NK-92 treated with Interleukin-12 subunit alpha and Interleukin-12 subunit beta, amount 100 ng/mL, for 24 hours (cell line): Measurements from ENCODE around the gene SULT1B1.

Source experiments
- DNase-seq: peaks from one replicate; lab custom pipeline; 2025; lab: John Stamatoyannopoulos, UW

SULT1B1 gene

GRCh38 chr4:69749771-69750170 is 10.6 kb downstream of the SULT1B1 start:
- DNase-seq = no peak

- no peak for DNase-seq
Observed at GRCh38 chr4:69748173-69748572, 12.2 kb downstream of the SULT1B1 start.

- DNase-seq = no peak
Observed at GRCh38 chr4:69744157-69744478, 16.3 kb downstream of the SULT1B1 start.

GRCh38 chr4:69743476-69744156 is 16.8 kb downstream of the SULT1B1 start:
- DNase-seq = no peak

- no peak for DNase-seq
Observed at GRCh38 chr4:69742596-69742995, 17.8 kb downstream of the SULT1B1 start.

DNA sequence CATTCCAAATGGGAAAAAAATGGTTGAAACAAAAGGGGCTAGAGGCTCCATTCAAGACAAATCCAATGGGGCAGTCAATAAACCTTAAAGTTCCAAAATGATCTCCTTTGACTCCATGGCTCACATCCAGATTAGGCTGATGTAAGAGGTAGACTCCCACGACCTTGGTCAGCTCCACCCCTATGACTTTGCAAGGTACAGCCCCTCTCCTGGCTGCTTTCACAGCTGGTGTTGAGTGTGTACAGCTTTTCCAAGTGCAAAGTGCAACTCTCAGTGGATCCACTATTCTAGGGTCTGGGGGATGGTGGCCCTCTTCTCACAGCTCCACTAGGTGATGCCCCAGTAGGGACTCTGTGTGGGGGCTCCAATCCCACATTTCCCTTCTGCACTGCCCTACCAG is 21.5 kb downstream of the SULT1B1 start:
- DNase-seq = no peak

DNA sequence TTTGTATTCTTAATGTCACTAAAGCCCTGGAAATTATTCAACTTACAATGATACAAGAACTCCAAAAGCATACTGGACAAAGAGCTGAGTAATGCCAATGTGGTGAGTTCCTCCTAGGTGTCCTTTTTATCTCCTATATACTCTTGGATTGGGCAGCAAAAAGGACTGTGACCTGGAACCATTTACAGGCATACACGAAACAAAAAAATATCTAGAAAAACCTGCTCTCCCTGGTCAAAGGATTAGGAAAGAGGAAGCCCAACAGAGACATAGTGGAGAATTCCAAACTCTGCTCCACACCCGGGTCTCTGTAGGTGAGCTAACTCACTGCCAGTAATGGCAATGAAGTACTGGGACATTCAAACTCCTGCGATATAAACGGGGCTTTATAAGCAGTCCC is 25.3 kb downstream of the SULT1B1 start:
- DNase-seq = no peak

- DNase-seq = no peak
Observed at GRCh38 chr4:69731847-69732246, 28.6 kb downstream of the SULT1B1 start.

- DNase-seq = no peak
Observed at GRCh38 chr4:69731241-69731640, 29.2 kb downstream of the SULT1B1 start.

DNA sequence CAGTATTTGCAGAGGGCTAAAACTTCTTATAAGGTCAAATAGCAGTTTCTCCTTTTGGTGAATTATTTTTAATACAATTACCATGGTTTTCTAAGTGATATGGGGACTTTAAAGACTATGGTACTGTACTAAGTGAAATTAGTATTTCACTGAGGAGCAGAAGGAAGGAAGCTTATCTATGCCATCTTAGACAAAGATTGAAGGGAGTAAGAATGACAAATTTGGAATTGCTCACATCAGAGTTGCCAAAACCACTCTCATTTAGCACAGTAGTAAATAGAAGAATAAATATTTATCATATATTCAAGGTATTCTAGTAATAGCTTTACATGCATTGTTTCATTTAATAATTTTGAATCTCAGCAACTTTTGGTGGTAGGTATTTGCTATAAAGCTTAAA is 30.4 kb downstream of the SULT1B1 start:
- no peak for DNase-seq

- no peak for DNase-seq
Observed at GRCh38 chr4:69727926-69728325, 32.5 kb downstream of the SULT1B1 start.

DNA sequence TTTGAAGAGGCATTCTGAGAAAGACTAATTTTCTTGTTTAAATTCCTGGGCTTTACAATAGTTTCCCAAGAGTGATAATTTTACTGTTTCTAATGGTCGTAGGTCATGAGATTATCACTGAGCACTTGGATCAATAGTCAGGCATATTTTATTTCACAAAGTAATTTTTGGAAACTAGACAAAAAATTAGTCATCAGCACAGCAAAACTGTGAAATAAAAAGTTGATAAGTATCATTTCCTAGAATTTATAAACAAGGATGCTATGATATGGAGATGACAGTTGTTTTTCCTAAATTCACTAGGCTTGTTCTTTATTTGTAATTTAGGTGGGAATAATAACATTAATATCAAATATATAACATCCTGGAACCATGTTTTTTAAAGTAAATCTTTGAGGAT is 33.0 kb downstream of the SULT1B1 start:
- no peak for DNase-seq

GRCh38 chr4:69726971-69727370 is 33.4 kb downstream of the SULT1B1 start:
- no peak for DNase-seq

- no peak for DNase-seq
Observed at GRCh38 chr4:69718396-69719271, 41.8 kb downstream of the SULT1B1 start.

GRCh38 chr4:69717778-69718177 is 42.6 kb downstream of the SULT1B1 start:
- DNase-seq = no peak

DNA sequence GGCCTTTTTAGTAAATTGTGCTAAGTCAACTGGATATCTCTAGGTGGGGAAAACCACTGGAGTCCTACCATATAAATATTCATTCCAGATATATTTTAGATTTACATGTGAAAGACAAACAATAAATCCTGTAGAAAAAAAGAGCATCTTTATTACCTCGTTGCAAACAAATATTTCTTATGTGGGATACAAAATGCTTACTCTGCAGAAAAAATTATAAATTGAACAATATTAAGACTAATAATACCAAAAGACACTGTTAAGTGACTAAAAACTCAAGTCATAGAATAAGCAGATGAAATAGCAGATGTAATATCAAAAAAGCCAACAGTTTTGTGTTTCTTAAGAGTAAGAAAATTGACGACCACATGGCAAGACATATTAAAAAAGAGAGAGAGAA is 43.8 kb downstream of the SULT1B1 start:
- no peak for DNase-seq

DNA sequence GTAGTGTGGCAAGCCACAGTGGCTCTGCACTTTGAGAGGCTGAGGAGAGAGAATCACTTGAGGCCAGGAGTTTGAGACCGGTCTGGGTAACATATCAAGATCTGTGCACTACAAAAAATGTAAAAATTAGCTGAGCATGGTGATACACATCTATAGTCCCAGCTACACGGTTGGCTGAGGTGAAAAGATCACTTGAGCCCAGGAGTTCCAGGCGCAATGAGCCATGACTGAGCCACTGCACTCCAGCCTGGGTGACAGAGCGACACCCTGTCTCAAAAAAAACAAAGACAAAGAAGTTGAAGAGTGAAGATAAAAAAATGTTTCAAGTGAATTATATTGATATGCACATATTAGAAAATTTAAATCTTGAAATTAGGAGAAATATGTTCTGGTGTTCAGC is 46.3 kb downstream of the SULT1B1 start:
- no peak for DNase-seq

GRCh38 chr4:69713593-69713992 is 46.8 kb downstream of the SULT1B1 start:
- no peak for DNase-seq

GRCh38 chr4:69710580-69710979 is 49.8 kb downstream of the SULT1B1 start:
- no peak for DNase-seq

DNA sequence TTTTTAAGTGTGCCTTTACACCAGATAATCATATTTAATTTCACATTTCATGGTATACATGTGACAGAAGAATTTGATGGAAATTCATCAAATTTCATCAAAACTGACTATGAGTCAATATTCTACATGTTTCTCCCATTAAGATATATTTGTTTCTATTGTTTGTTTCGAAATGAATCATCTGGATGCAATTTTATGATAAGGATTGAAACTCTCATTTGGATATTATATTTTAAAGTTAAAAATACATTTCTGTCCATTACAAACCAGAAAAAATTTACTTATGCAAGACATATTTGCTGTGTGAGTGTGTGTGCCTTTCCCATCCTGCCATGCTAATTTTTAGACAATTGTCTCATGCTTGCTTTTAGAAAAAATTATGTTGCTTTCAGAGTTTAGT is 52.2 kb downstream of the SULT1B1 start:
- no peak for DNase-seq

DNA sequence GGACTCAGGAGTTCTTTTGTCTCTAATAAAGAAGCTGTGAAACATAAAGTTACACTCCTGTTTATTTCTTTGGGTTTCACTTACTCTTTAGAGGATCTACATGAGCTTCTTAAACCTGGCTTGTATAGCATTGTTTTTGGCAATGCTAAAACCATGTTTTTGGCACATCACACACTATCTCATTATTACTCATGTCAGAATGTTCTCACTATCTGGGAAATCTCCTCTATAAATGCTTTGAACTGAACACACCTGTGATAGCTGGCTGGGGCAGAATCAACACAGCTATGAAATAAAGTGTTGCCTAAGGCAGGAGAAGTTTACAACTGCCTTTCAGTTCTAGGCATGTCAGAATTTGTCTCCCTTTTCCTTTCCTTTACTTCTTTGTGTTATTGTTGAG is 52.6 kb downstream of the SULT1B1 start:
- DNase-seq = no peak

GRCh38 chr4:69702201-69702600 is 58.2 kb downstream of the SULT1B1 start:
- no peak for DNase-seq

GRCh38 chr4:69701696-69702095 is 58.7 kb downstream of the SULT1B1 start:
- DNase-seq = no peak
